ENCODE results near the gene MAPK14.

GRCh38 chr6:36054415-36054814 is 26.8 kb downstream of the MAPK14 start:
- TF ChIP-seq, protein P1, sequence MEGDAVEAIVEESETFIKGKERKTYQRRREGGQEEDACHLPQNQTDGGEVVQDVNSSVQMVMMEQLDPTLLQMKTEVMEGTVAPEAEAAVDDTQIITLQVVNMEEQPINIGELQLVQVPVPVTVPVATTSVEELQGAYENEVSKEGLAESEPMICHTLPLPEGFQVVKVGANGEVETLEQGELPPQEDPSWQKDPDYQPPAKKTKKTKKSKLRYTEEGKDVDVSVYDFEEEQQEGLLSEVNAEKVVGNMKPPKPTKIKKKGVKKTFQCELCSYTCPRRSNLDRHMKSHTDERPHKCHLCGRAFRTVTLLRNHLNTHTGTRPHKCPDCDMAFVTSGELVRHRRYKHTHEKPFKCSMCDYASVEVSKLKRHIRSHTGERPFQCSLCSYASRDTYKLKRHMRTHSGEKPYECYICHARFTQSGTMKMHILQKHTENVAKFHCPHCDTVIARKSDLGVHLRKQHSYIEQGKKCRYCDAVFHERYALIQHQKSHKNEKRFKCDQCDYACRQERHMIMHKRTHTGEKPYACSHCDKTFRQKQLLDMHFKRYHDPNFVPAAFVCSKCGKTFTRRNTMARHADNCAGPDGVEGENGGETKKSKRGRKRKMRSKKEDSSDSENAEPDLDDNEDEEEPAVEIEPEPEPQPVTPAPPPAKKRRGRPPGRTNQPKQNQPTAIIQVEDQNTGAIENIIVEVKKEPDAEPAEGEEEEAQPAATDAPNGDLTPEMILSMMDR (IDR thresholded peaks at IDR 0.05; ENCODE audit: insufficient read depth, low read depth, low read length): no peak
- TF ChIP-seq EZH2 (IDR thresholded peaks at IDR 0.05; ENCODE audit: insufficient read depth, low read length): no peak
